HepG2 (cell line): ENCODE data around the gene TMEM253. TPM values are rescaled to one million over a fixed set of nuclear protein-coding genes. Genes with fewer than 3 reads are reported as not detected.
A peak's percentile ranks its signal among the peaks of the same experiment; 100 is the strongest.

Experiments used
- DMAP1 ChIP-seq: IDR thresholded peaks from 2 replicates; pipeline ENCODE4 v1.6.1; 2016
- JUN ChIP-seq: sonication (generic); formaldehyde crosslinking; IDR thresholded peaks from 2 replicates; pipeline ENCODE4 v1.4.0; 2020; ENCODE audit warnings: mild to moderate bottlenecking, missing genetic modification reagents
- KDM5B ChIP-seq: sonication (generic); formaldehyde crosslinking; IDR thresholded peaks from 2 replicates; pipeline ENCODE4 v1.4.0; 2020; ENCODE audit warnings: missing genetic modification reagents, mild to moderate bottlenecking, borderline replicate concordance
- KLF6 ChIP-seq: IDR thresholded peaks from 2 replicates; pipeline ENCODE4 v1.8.0; 2016; ENCODE audit warnings: missing biosample characterization, missing genetic modification reagents
- MATR3 ChIP-seq: sonication (generic); formaldehyde crosslinking; IDR thresholded peaks from 2 replicates; pipeline ENCODE4 v1.4.0; 2020; ENCODE audit warnings: missing genetic modification reagents
- MEIS2 ChIP-seq: sonication (generic); formaldehyde crosslinking; IDR thresholded peaks from 2 replicates; pipeline ENCODE4 v1.9.0; 2021; ENCODE audit warnings: mild to moderate bottlenecking, missing genetic modification reagents
- MYC ChIP-seq: sonication (generic); formaldehyde crosslinking; IDR thresholded peaks from 2 replicates; pipeline ENCODE4 v1.9.0; 2021; ENCODE audit warnings: missing genetic modification reagents, borderline replicate concordance
- NCOR1 ChIP-seq: fragments of 200-600 bp; sonication (generic); IDR thresholded peaks from 2 replicates; pipeline ENCODE4 v1.7.0; 2017; ENCODE audit warnings: antibody characterized with exemption, low read length, borderline replicate concordance
- PPARG ChIP-seq: conservative IDR thresholded peaks from 2 replicates; pipeline ENCODE4 v1.6.1; 2016; ENCODE audit warnings: missing biosample characterization, missing genetic modification reagents
- SSRP1 ChIP-seq: IDR thresholded peaks from 2 replicates; pipeline ENCODE4 v1.6.1; 2016; ENCODE audit warnings: control low read depth
- WIZ ChIP-seq: sonication (generic); formaldehyde crosslinking; IDR thresholded peaks from 2 replicates; pipeline ENCODE4 v1.5.1; 2020; ENCODE audit warnings: mild to moderate bottlenecking, missing genetic modification reagents
- XRCC5 ChIP-seq: fragments of 200-400 bp; formaldehyde crosslinking; optimal IDR thresholded peaks from 2 replicates; pipeline ENCODE3; 2017; ENCODE audit warnings: mild to moderate bottlenecking, low read length
- YEATS2 ChIP-seq: sonication (generic); formaldehyde crosslinking; IDR thresholded peaks from 2 replicates; pipeline ENCODE4 v1.4.0; 2020; ENCODE audit warnings: missing genetic modification reagents, borderline replicate concordance
- ZBTB7B ChIP-seq: sonication (generic); formaldehyde crosslinking; IDR thresholded peaks from 2 replicates; pipeline ENCODE4 v1.4.0; 2020; ENCODE audit warnings: missing genetic modification reagents
- ZNF546 ChIP-seq: sonication (generic); formaldehyde crosslinking; conservative IDR thresholded peaks from 2 replicates; pipeline ENCODE4 v1.8.1; 2023; ENCODE audit warnings: mild to moderate bottlenecking, missing genetic modification reagents
- ZNF619 ChIP-seq: sonication (generic); formaldehyde crosslinking; IDR thresholded peaks from 2 replicates; pipeline ENCODE4 v1.4.0; 2020; ENCODE audit warnings: mild to moderate bottlenecking, missing genetic modification reagents
- ZNF850 ChIP-seq: sonication (generic); formaldehyde crosslinking; conservative IDR thresholded peaks from 2 replicates; pipeline ENCODE4 v1.9.0; 2021; ENCODE audit warnings: mild to moderate bottlenecking, missing genetic modification reagents
- polyA plus RNA-seq, 8 experiments: library from polyadenylated mRNA; depleted of rRNA in 3 of 8; stranded (reverse) in 7 of 8; unstranded in 1 of 8; fragments of >200 nt; fragmentation: Illumina TruSeq in 4 of 8; extraction: Trizol in 4 of 8; gene quantifications; 2 replicates each; pipeline versions ENCODE4 v1.2.1 to v1.2.3, GENCODE V29; 2011 to 2016; ENCODE audit warnings: low read depth in 4 of 8, missing spikeins in 1 of 8, mixed read lengths in 1 of 8; ENCODE audit not compliant: insufficient read depth in 1 of 8
- total RNA-seq, 5 experiments: library from RNA; depleted of rRNA; stranded (reverse); fragments of >200 nt; fragmentation: Illumina TruSeq; extraction: Trizol; gene quantifications; 2 replicates each; pipeline ENCODE4 v1.2.3, GENCODE V29; 2016; ENCODE audit warnings: low read depth in 1 of 5
- TF ChIP-seq, protein P1 (sequence below): sonication (generic); formaldehyde crosslinking; IDR thresholded peaks from 2 replicates; pipeline ENCODE4 v1.4.0; 2020; ENCODE audit warnings: mild to moderate bottlenecking, missing genetic modification reagents
- TF ChIP-seq, protein P2 (sequence below): sonication (generic); formaldehyde crosslinking; IDR thresholded peaks from 2 replicates; pipeline ENCODE4 v1.5.0; 2020; ENCODE audit warnings: mild to moderate bottlenecking, low read depth, missing genetic modification reagents, borderline replicate concordance
- TF ChIP-seq, protein P3 (sequence below): sonication (generic); formaldehyde crosslinking; IDR thresholded peaks from 2 replicates; pipeline ENCODE4 v1.5.0; 2020; ENCODE audit warnings: mild to moderate bottlenecking, missing genetic modification reagents
- TF ChIP-seq, protein P4 (sequence below): sonication (generic); formaldehyde crosslinking; IDR thresholded peaks from 2 replicates; pipeline ENCODE4 v1.4.0; 2020; ENCODE audit warnings: low read depth, mild to moderate bottlenecking, missing genetic modification reagents

TMEM253 gene
- total and polyA plus RNA-seq, 2 of the 13 experiments (the other 11 are each of a cell fraction or from before 2014, with no cell fraction given): 0.29 to 0.45 TPM

DNA sequence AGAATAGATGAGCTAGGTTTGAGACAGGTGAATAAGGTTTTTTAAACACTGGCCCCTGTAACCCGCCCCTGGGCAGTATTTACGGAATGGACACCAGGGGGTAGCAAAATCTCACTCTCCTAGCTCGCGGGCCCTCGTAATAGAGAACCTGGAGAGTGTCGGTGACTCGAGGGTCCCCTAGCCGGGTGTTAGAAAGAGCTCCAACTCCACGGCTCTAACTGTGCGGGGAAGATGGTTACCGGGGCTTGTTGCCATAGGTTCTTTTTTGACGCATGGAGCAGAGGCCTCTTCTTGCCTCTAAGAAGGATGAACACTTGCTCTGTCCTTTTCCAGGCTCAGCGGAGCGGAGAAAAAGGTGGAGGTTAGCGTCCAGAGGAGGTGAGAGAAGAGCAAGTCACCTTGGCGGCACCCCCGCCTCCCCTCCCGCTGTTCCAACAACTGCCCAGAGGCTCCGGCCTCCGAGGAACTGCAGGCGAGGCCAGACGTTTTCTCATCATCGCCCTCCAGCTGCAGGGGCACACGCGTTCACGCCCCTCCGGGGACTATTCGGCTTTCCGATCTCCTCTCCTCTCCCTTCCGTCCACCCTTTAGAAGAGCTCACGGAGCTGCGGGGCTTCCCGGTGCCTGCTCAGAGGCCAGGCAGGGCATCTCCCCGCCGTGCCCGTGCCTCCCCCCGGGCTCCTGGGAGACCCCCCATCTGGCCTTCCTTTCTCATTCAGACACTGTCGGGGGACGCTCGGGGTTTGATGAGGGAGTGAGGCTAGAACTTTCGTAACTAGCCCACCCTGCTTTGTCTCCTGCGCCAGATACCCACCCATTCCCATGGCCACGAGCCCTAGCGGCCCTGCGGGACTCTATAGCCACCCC, 32.1 kb upstream of the TMEM253 start (continued):
- TF ChIP-seq, protein P1, sequence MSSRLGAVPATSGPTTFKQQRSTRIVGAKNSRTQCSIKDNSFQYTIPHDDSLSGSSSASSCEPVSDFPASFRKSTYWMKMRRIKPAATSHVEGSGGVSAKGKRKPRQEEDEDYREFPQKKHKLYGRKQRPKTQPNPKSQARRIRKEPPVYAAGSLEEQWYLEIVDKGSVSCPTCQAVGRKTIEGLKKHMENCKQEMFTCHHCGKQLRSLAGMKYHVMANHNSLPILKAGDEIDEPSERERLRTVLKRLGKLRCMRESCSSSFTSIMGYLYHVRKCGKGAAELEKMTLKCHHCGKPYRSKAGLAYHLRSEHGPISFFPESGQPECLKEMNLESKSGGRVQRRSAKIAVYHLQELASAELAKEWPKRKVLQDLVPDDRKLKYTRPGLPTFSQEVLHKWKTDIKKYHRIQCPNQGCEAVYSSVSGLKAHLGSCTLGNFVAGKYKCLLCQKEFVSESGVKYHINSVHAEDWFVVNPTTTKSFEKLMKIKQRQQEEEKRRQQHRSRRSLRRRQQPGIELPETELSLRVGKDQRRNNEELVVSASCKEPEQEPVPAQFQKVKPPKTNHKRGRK (CRISPR knock-in tag): peak; percentile 36; the same call in 1 of the 2 replicates
- TF ChIP-seq MYC (CRISPR knock-in tag): peak; percentile 21; the same call in 1 of the 2 replicates
- TF ChIP-seq PPARG (CRISPR knock-in tag): no peak
- TF ChIP-seq MATR3 (CRISPR knock-in tag): no peak
- TF ChIP-seq ZBTB7B (CRISPR knock-in tag): peak; percentile 79
- TF ChIP-seq, protein P2, sequence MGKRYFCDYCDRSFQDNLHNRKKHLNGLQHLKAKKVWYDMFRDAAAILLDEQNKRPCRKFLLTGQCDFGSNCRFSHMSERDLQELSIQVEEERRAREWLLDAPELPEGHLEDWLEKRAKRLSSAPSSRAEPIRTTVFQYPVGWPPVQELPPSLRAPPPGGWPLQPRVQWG: peak; percentile 26; the same call in 1 of the 2 replicates
- TF ChIP-seq JUN (CRISPR knock-in tag): no peak
- no peak; the same call in 1 of the 2 replicates for TF ChIP-seq YEATS2
- TF ChIP-seq SSRP1 (CRISPR knock-in tag): 0 out of 2 replicates have a peak, but pooled peaks have one; percentile 57
- TF ChIP-seq, protein P3, sequence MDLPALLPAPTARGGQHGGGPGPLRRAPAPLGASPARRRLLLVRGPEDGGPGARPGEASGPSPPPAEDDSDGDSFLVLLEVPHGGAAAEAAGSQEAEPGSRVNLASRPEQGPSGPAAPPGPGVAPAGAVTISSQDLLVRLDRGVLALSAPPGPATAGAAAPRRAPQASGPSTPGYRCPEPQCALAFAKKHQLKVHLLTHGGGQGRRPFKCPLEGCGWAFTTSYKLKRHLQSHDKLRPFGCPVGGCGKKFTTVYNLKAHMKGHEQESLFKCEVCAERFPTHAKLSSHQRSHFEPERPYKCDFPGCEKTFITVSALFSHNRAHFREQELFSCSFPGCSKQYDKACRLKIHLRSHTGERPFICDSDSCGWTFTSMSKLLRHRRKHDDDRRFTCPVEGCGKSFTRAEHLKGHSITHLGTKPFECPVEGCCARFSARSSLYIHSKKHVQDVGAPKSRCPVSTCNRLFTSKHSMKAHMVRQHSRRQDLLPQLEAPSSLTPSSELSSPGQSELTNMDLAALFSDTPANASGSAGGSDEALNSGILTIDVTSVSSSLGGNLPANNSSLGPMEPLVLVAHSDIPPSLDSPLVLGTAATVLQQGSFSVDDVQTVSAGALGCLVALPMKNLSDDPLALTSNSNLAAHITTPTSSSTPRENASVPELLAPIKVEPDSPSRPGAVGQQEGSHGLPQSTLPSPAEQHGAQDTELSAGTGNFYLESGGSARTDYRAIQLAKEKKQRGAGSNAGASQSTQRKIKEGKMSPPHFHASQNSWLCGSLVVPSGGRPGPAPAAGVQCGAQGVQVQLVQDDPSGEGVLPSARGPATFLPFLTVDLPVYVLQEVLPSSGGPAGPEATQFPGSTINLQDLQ (CRISPR knock-in tag): 0 out of 2 replicates have a peak, but pooled peaks have one; percentile 56
- no peak for TF ChIP-seq WIZ (CRISPR knock-in tag)
- peak; percentile 76 for TF ChIP-seq ZNF619 (CRISPR knock-in tag)
- peak; percentile 28 for TF ChIP-seq KDM5B (CRISPR knock-in tag)
- peak; percentile 13; the same call in 1 of the 2 replicates for TF ChIP-seq NCOR1
- 0 out of 2 replicates have a peak, but pooled peaks have one; percentile 67 for TF ChIP-seq ZNF546 (CRISPR knock-in tag)
- no peak for TF ChIP-seq MEIS2 (CRISPR knock-in tag)
- no peak for TF ChIP-seq KLF6 (CRISPR knock-in tag)
- TF ChIP-seq, protein P4, sequence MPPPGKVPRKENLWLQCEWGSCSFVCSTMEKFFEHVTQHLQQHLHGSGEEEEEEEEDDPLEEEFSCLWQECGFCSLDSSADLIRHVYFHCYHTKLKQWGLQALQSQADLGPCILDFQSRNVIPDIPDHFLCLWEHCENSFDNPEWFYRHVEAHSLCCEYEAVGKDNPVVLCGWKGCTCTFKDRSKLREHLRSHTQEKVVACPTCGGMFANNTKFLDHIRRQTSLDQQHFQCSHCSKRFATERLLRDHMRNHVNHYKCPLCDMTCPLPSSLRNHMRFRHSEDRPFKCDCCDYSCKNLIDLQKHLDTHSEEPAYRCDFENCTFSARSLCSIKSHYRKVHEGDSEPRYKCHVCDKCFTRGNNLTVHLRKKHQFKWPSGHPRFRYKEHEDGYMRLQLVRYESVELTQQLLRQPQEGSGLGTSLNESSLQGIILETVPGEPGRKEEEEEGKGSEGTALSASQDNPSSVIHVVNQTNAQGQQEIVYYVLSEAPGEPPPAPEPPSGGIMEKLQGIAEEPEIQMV: no peak
- peak; percentile 52 for TF ChIP-seq XRCC5
- TF ChIP-seq ZNF850 (CRISPR knock-in tag): peak; percentile 53; the same call in 1 of the 2 replicates
- peak; percentile 45; the same call in 1 of the 2 replicates for TF ChIP-seq DMAP1
